Left renal pelvis (tissue), 4 donors: ENCODE results near the gene TCEANC2. TPM values are rescaled to one million over a fixed set of nuclear protein-coding genes. Genes with fewer than 3 reads are reported as not detected.
A peak's percentile ranks its signal among the peaks of the same experiment; 100 is the strongest.

Source experiments
- DNase-seq, 4 donors: peaks; one replicate each; pipeline ENCODE4 v3.0.0-alpha.2; 2013; ENCODE audit warnings: low read depth in 4 of 4, low spot score in 3 of 4
- polyA plus RNA-seq, 4 donors: library from polyadenylated mRNA; unstranded; fragments of 120-200 nt; gene quantifications; one replicate each; pipeline ENCODE4 v1.2.1, GENCODE V29; 2013; ENCODE audit not compliant: insufficient read length in 4 of 4

Gene TCEANC2
- polyA plus RNA-seq, 4 donors, result 8.6 to 10.3 (median 9.1) TPM

DNA sequence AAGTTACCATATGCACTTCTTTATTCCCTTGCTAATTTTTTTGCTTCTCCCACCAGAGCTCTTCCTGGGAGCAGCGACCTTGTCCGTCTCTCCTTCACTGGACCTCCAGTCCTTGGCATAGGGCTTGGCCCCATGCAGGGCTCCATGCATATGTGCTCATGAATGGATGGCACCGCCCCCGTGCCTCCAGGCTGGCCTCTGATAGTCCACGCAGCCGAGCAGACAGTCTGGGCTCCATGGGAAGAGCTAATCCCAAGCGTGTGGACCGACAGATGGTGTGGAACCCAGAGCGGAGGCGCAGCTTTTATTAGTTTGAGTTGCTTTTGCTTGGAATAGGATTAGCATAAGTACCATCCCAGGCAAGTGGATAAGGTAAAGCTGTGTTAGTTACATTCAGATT, 57.6 kb downstream of the TCEANC2 start:
- no peak for DNase-seq

DNA sequence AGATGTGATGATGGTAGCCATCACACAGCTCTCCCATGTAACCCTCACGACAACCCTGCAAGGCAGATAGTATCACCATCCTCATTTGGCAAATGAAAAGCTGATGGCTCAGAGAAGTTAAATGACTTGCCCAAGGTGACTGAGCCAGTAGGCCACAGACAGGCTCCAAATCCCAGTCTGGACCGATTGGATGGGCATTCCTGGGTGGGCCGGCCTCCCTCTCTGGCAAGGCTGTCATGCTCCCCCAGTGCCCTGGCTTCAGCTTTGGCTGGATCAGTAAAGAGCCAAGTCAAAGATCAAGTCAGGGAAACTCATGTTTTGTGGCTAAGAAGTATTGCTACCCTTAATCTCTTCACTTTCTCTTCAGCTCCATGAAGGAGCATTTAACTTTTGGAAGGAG, 58.2 kb downstream of the TCEANC2 start:
- DNase-seq, result no peak

DNA sequence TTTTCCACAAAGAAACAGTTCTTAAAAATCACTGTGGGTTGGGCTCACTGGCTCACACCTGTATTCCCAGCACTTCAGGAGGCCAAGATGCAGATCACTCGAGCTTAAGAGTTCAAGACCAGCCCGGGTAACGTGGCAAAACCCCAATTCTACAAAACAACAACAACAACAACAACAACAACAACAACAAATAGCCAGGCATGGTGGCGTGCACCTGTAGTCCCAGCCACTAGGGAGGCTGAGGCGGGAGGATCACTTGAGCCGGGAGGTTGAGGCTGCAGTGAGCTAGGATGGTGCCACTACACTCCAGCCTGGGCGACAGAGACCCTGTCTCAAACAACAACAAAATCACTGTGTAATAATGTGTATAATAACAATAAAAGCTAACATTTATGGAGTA, 58.6 kb downstream of the TCEANC2 start:
- no peak for DNase-seq

DNA sequence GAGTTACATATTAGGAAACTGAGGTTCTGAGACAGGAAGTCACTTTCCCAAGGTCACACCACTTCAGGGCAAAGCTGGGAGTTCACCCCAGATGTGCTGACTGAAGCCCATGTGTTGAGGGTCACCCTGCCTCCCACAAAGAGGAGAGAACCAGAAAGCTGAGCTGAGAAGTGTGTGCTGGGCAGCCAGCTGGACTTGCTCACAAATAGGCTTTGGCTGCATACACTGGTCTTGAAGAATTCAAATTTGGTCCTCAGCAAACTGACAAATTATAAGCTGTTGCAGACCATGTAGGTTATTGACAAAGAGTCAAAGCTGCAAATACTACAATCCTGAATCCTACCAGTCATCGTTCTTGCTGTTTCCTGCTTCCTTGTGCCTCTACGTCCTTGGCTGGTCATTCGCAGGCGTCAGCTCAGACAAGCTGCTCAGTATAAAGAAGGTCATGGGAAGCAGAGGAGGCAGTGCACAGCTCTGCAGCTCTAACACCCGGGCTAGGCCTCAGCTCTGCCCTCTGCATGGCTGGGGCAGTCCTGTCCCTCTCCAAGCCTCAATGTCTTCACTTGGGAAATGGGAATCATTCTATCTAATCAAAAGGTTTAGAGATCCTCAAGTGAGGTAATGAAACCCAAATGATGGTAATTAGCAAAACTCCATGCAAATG, 59.4 kb downstream of the TCEANC2 start:
- no peak for DNase-seq

DNA sequence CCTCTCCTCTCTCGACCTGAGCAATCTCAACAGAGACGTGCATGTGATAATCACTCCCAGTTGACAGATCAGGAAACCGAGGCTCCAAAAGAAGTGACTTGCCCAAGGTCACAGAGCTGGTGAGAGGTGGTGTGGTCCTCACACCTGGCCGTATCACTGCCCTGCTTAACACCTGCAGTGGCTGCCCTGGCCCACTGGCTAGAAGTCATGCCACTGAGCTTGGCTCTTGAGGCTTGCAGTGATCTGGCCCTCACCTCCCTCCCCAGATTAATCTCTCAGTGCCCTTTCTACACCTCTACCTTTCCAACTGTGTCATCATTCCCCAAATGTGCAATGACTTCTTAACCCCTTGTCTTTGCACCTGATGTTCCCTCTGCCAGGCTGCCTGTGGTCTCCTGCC, 60.6 kb downstream of the TCEANC2 start:
- DNase-seq, result no peak

DNA sequence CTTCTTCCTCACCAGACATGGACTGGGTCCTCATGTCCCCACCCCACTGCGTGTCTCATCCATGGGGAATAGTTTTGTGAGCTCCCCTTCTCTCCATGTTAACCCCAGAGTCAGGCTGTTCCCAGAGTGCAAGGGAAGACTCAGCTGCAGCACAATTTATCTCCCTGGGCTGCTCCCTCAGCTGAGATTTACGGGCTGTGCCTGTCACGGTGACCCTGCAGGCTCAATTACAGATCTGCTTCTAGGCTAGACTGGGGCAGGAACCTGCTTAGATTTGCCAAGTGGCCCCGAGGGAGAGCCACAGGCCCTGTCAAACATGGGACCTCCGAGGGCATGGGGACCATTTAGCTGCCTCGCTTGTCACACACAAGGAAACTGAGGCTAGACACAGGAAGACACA, 61.5 kb downstream of the TCEANC2 start:
- DNase-seq, result no peak

DNA sequence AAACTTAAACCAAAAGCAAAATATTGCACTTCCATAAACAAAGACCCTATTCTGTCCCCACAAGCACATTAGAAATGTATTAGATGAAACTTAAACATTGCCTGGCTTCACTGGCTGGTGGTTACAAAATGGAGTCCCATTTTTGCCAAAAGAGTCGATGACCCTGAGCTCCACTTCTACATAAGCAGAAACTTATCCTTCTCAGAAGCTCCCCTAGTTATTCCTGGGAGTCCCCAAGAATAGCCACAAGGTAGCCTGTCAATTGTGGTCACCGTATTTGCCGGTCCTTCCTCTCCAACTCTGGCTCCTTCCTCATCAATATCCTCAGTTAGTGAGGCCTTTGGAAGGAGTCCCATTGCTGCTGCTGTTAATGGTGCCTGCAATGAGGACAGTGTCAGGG, 62.1 kb downstream of the TCEANC2 start:
- no peak for DNase-seq

DNA sequence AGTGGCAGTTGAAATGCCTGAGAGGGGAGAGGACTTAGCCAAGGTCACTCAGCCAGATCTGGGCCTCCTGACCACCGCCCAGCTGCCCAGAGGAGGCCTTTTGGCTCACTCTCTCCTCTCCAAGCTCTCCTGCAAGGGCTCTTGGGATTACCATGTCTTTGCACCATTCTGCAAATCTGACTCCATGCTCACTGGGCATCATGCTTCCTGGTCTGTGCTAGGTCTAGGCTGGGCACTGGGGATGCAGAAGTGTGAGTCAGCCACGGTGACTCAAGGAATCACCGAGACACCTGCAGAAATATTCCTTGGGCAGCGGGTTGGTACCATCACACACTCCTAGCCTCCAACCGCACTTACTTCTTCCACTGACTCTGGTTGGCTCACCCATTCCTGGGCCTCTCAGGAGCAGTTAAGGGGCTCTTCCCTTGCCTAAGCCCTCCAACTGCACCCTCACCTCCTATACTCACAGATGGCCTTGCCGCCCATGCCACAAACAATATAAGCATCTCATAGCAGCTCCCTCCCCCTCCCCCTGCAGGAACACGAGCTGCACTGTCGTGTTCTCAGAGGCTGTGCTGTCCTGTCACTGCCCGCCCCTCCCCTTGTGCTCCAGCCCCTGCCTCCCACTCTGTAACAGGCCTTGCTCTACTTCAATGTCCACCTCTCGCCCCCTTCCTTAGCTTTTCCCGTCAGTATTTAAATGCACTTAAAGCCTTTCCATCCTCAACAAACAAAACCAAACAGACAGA, 64.6 kb downstream of the TCEANC2 start:
- DNase-seq, result no peak

DNA sequence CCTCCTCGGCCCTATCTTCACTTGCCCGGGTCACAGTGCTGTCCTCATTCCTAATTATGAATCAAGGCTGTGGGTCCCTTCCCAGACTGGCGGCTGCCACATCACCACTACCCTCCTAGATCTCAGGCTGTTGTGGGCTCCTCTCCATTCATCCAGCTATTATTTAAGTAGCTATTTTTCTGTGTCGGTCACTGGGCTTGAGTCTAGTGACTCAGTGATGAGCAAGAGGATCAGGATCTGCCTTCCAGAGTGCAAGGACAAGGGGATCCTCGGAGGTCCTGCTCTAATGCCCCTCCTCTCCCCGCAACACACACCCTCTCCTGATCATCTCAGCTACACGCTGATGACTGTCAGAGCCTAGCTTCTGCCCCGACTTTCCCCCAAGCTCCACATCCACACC, 65.3 kb downstream of the TCEANC2 start:
- DNase-seq, result no peak

DNA sequence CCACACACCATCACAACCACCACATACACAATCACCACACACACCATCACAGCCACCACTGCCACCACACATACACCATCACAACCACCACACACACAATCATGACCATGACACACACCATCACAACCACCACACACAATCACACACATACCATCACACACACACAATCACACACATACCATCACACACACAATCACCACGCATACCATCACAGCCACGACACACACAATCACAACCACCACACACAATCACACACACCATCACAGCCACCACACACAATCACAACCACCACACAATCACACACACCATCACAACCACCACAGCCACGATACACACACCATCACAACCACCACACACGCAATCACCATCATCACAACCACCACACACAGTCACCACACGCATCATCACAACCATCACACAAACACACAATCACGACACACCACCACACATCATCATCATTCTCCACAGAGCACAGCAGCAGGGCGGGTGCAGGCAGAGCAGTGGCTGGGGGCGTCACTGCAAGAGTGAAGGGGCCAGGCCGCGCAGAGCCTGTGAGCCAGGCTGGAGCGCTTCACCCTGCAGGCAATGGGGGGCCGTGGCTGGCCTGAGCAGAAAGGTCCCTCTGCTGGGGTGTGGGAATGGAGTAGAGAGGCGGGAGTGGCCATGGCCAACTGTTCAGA, 66.8 kb downstream of the TCEANC2 start:
- DNase-seq, result no peak

DNA sequence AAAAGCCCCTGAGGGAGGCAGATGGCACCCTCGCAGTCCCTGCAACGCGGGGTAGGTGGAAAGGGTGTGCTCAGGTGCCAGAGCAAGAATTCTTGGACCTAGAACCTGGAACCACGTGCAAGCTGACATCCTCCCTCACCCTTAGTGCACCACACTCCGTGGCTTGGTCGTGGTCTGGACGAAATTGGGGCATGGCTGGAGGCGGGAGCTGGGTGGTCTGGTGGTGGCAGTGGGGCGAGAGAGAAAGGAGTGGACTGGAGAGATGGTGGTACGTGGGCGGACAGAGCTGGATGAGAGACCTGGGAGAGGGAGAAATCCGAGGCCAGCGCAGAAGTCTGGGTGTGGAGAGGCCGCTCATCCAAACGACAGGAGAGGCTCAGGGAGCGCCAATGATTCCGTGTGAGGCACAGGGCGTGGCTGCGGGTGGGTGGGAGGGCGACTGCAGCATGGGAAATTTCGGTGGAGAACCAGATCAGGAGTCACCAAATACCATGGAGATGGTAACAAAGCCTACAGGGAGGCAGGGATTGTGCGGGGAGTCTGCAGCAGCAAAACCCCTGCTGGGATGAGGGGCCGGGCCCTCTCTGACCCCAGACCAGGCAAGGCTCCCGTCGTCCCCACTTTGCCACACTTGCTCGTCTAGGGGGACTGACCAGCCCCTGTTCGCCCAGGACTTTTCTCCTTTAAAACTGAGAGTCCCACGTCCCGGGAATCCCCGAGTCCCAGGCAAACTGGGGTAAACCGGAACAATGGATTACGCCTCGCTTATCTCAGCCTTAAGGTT, 67.5 kb downstream of the TCEANC2 start:
- DNase-seq, result no peak

DNA sequence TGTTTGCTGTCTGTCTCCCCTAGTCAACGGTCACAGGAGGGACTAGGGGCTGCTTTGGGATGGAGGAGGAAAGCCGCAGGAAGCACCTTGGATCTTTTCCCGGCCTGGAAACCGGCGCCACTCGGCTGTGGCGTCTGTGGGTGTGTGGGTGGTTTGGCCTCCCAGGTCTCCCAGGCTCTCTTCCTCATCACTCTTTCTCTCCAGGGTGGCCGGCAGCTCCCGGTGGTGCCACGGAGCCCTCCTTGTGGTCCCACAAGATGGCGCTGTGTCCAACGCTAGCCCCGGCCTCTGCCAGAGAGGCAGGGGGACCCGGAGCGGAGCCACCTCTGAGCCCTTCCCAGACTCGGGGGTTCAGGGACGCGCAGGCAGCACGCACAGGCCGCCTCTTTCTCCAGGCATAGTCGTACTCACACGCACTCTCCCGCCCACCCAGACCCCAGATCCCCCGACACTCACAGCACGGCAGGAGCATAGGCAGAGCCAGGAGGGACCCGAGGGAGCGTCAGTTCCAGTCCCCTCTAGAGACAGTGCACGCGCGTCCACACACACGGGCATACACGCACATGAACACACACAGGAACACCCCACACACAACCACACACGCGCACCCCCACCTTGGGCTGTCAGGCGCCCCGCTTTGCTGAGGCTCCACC, 68.2 kb downstream of the TCEANC2 start:
- peak in 3 of 4 donors; percentile 50 to 62 (median 53) for DNase-seq

DNA sequence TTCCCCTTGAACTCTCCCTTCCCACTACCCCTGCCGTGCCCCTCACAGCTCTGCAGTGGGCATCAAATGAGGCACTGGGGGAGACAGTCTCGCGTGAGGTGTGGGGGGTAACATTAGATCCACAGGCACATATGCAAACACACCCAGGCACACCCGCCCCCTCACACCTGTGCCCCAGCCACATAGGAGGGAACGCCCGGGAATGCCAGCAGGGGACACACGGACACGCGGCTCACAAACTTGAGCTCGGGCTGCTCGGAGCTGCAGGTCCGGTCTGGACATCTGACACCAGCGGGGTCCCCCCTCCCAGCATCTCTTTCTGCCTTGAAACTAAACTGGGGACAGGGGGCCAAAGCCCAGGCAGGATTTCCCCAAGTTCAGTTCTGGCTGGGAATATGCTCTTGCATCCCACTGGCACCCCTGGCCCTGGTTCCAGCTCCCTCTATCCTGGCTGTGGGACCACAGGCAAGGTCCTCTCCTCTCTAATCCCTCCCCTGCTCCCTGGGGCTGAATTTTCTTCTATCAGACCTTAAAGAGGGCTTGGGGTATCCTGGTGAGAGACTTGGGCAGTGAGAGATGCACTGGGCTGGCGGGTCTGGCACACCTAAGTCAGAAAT, 68.8 kb downstream of the TCEANC2 start:
- no peak for DNase-seq

DNA sequence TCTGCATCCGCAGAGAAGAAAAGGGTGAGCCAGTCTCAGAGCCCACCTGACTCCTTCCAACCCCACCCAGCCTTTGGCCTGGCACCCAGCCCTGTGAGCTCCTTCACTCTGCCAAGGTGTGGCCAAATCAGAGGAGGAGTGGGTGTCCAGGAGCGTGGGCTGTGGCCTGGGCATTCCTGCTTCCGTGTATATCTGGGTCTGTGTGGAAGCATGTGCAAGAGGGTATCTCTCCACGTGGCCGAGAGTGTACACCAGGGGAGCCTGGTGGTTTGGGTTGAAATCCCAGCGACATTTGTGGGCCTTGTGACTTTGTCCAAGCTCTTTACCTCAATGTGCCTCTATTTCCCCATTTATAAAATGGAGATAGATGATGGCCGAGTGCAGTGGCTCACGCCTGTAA, 69.6 kb downstream of the TCEANC2 start:
- DNase-seq, result no peak

DNA sequence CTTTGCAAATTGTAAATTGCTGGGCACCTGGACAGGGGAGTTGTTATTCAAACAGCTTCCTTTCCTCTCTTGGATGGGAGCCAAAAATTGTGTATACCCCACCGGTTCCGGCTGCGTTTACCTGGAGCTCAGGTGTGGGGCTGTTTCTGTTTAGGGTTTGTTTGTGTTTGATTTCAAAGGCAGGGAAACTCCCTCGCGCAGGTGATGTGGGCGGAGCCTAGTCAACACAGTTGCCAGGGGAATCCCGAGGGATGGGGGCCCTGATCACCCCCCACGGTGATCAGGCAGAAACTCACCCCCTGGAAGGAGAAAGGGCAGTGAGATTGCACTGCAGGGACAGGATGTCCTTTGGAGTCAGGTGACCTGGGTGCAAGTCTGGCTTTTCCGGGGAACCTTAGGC, 71.1 kb downstream of the TCEANC2 start:
- no peak for DNase-seq

DNA sequence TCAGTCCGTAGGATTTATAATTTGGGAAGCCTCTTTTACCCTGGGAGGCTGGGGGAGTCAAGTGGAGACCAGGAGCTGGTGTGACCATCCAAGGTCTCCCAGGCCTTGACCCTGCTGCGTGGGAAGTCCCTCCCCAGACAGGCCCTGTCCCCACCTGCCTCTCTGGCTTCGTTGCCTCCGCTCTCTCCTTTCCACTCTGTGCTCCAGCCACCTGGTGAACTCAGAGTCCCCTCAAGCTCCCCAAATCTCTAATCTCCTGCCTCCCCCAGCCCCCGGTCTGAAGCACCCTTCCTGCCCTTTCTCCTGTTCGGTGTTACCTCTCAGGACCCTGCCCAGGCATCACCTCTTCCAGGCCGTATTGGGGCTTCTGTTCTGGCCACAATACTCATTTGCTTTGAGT, 71.5 kb downstream of the TCEANC2 start:
- DNase-seq, result no peak

DNA sequence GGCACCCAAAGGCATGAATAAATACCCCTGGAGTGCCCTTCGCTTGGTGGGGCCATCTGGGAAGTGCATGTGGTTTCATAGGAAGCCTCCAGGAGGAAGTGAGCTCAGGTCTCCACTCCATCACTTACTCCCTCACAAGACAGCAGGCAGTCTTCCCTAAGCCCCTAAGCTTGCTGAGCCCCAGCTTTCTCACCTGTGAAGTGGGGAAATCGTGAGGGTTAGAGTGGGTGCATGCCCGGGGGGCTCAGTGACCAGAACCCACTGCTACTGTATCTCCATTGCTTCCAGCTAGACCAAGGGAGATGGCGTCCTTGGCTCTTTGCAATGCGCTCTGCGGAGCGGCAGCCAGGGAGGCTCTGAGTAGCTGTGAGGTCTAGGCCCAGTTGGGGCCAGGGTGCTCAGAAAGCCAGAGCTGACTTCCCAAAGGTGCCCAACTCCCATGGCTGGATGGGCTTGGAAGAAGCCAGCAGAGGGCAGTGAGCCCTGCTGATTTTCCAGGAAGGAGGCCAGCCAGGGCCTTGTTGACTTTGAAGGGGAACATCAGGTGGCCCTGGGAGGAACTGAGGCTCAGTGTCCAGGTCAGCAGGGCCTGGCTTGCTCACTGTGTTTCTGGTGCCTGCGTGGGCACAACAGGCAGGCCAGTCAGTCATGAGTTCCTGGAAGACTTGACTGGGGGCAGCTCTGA, 72.1 kb downstream of the TCEANC2 start:
- no peak for DNase-seq

DNA sequence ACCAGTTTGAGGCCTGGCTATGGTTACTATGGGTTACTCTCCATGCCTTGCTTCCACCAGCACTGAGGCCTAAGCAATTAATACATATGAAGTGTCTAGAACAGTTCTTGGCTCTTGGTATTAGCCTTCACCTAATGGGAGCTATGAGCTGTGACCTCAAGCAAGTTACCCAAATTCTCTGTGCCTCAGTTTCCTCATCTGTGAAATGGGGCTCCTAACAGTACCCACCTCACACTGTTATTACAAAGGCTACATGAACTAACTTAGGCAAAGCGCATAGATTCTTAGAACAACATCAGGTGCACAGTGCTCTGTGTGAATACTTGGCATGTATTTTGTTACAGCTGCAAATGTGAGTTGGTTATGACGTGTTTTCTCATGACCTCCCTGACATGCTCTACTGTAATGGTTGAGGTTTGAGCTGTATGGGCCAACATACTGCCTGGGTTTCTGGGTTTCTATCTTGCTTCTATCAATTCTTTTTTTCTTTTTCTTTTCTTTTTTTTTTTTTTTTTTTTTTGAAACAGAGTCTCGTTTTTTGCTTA, 72.9 kb downstream of the TCEANC2 start:
- no peak for DNase-seq

DNA sequence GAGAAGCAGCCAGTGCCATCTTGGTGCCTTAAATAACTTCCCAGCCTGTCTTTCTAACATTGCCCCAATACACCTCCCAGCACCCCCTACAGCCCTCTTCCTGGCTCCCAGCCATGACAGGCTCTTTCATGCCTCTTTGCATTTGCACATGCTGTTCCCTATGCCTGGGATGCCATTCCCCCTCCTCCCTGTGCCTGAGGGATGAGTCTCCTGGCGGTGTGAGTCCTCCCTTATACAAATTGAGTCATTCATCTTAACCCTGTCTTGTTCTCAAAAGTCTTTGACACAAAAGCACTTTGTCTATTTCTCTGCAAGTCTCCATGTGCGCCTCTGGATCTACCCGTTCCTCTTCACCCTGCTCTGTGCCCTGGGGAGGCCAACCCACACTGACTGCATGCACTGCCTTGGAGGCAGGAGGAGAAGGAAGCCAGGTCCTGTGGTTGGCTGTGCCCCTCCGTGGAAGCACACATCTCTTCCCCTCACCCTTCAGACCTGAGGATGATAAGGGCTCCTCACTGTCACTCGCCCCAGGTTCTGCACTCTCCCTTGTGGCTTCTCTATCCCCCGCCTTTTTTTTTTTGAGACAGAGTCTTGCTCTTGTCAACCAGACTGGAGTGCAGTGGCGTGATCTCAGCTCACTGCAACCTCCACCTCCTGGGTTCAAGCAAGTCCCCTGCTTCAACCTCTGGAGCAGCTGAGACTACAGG, 74.3 kb downstream of the TCEANC2 start:
- no peak for DNase-seq
